ENCODE data around the gene IRGQ. TPM values are rescaled to one million over a fixed set of nuclear protein-coding genes. Genes with fewer than 3 reads are reported as not detected.

Gene IRGQ
- total and polyA plus RNA-seq, 7 donors: 5.5 to 26.9 (median 21.5) TPM

- intact Hi-C loops (cut with DNase I): loop anchor here in 1 of 2 donors (5.0 kb wide), 1 partner anchor 99 kb away; no protein-coding TSS in a partner anchor
- DNase-seq (no peak), ATAC-seq (no peak)
- Histone ChIP-seq H3K4me1 (no peaks in the 10 kb centered on the region), H3K4me3 (no peak overlapping the region), H3K27ac (no peak overlapping the region), H3K9me3 (no peaks in the 10 kb centered on the region), H3K27me3 (ENCODE audit: insufficient read depth in 3 of 3, low read length in 2 of 3) (no peaks in the 10 kb centered on the region), H3K36me3 (ENCODE audit: insufficient read depth in 1 of 2, low read depth in 1 of 2) (peaks cover 6 to 87% of the 10 kb centered on the region in 2 donors)
- 67 to 72% (median 71%) methylated on average over 4 of the region's 4 CpGs for WGBS, 3 donors
- TF ChIP-seq CTCF (IDR thresholded peaks at IDR 0.05): no peak
Measured at GRCh38 chr19:43553656-43554055, 42.3 kb downstream of the IRGQ start.

- H3K9me3 ChIP-seq: no peaks in the 10 kb centered on the region
- H3K4me1 ChIP-seq: no peaks in the 10 kb centered on the region
- 73 to 84% (median 73%) methylated on average over 3 of the region's 3 CpGs for WGBS, 3 donors
- H3K27me3 ChIP-seq (ENCODE audit: insufficient read depth in 3 of 3, low read length in 2 of 3): no peaks in the 10 kb centered on the region
- ATAC-seq (no peak), DNase-seq (no peak)
- H3K36me3 ChIP-seq (ENCODE audit: insufficient read depth in 1 of 2, low read depth in 1 of 2): peaks cover 6 to 78% of the 10 kb centered on the region in 2 donors
- TF ChIP-seq CTCF (IDR thresholded peaks at IDR 0.05): no peak
- H3K27ac ChIP-seq: no peak overlapping the region
- intact Hi-C loops (cut with DNase I): loop anchor here in 1 of 2 donors (5.0 kb wide), 1 partner anchor 100 kb away; no protein-coding TSS in a partner anchor
- no peak overlapping the region for H3K4me3 ChIP-seq
Measured at GRCh38 chr19:43552616-43553015, 43.3 kb downstream of the IRGQ start.

- H3K9me3 ChIP-seq: no peaks in the 10 kb centered on the region
- no peak for ATAC-seq
- no peak overlapping the region for H3K27ac ChIP-seq
- H3K4me3 ChIP-seq: no peak overlapping the region
- TF ChIP-seq CTCF (IDR thresholded peaks at IDR 0.05): no peak
- DNase-seq: no peak
- H3K36me3 ChIP-seq (ENCODE audit: insufficient read depth in 1 of 2, low read depth in 1 of 2): peaks cover 6 to 74% of the 10 kb centered on the region in 2 donors
- 84 to 93% (median 87%) methylated on average over 3 of the region's 3 CpGs for WGBS, 3 donors
- H3K27me3 ChIP-seq (ENCODE audit: insufficient read depth in 3 of 3, low read length in 2 of 3): no peaks in the 10 kb centered on the region
- intact Hi-C loops (cut with DNase I): loop anchor here in 1 of 2 donors (5.0 kb wide), 1 partner anchor 100 kb away; no protein-coding TSS in a partner anchor
- H3K4me1 ChIP-seq: no peaks in the 10 kb centered on the region
Measured at GRCh38 chr19:43552198-43552450, 43.8 kb downstream of the IRGQ start.

GRCh38 chr19:43551399-43552197 is 44.3 kb downstream of the IRGQ start:
- Histone ChIP-seq H3K4me1 (no peaks in the 10 kb centered on the region), H3K27ac (no peak overlapping the region), H3K9me3 (no peaks in the 10 kb centered on the region), H3K27me3 (ENCODE audit: insufficient read depth in 3 of 3, low read length in 2 of 3) (no peaks in the 10 kb centered on the region), H3K4me3 (no peak overlapping the region), H3K36me3 (ENCODE audit: insufficient read depth in 1 of 2, low read depth in 1 of 2) (peaks cover 6 to 73% of the 10 kb centered on the region in 2 donors)
- ATAC-seq (no peak), DNase-seq (no peak)
- TF ChIP-seq CTCF (IDR thresholded peaks at IDR 0.05): no peak
- intact Hi-C loops (cut with DNase I): loop anchor here in 1 of 2 donors (5.0 kb wide), 1 partner anchor 101 kb away; no protein-coding TSS in a partner anchor
- WGBS, 3 donors: 93 to 95% (median 93%) methylated on average over 23 of the region's 23 CpGs

Measured in psoas muscle (tissue), 8 donors.